ENCODE results near the gene DCDC2. TPM values are rescaled to one million over a fixed set of nuclear protein-coding genes. Genes with fewer than 3 reads are reported as not detected.

The DCDC2 gene
- total and polyA plus RNA-seq, 4 donors, result 0.51 to 13.0 (median 2.0) TPM

- no peak for TF ChIP-seq CTCF (IDR thresholded peaks at IDR 0.05; ENCODE audit: low read depth, low read length, missing input control)
- TF ChIP-seq SP1 (IDR thresholded peaks at IDR 0.05), result no peak
- no peak for TF ChIP-seq EGR1 (IDR thresholded peaks at IDR 0.05; ENCODE audit: low read depth in 2 of 2)
- Histone ChIP-seq H3K27me3 (ENCODE audit: control insufficient read depth in 4 of 4, insufficient read depth in 4 of 4, low read length in 3 of 4) (no peaks in the 10 kb centered on the region), H3K9me3 (ENCODE audit: control insufficient read depth in 4 of 4, low read length in 3 of 4) (peaks cover 0 to 2% (median 0%) of the 10 kb centered on the region in 4 donors), H3K36me3 (ENCODE audit: control insufficient read depth in 4 of 4, insufficient read depth in 3 of 4, low read depth in 1 of 4, low read length in 3 of 4) (no peaks in the 10 kb centered on the region), H3K4me3 (ENCODE audit: low read depth in 1 of 3, low read length in 3 of 3) (no peak overlapping the region), H3K9ac (ENCODE audit: low read depth in 1 of 2, low read length in 2 of 2) (no peak overlapping the region), H3K4me1 (ENCODE audit: control insufficient read depth in 4 of 4, insufficient read depth in 4 of 4, low read length in 3 of 4) (no peaks in the 10 kb centered on the region), H3K27ac (ENCODE audit: low read depth in 1 of 2, low read length in 2 of 2) (no peak overlapping the region)
- 90% methylated on average over 10 of the region's 10 CpGs for WGBS
- DNase-seq (ENCODE audit: low spot score), result no peak
These were observed 174.3 kb downstream of the DCDC2 start for GRCh38 chr6:24183584-24183983.

GRCh38 chr6:24157886-24158285 lies 200.0 kb downstream of the DCDC2 start:
- Histone ChIP-seq H3K9me3 (ENCODE audit: control insufficient read depth in 4 of 4, low read length in 3 of 4) (no peaks in the 10 kb centered on the region), H3K27me3 (ENCODE audit: control insufficient read depth in 4 of 4, insufficient read depth in 4 of 4, low read length in 3 of 4) (no peaks in the 10 kb centered on the region), H3K4me1 (ENCODE audit: control insufficient read depth in 4 of 4, insufficient read depth in 4 of 4, low read length in 3 of 4) (no peaks in the 10 kb centered on the region), H3K9ac (ENCODE audit: low read depth in 1 of 2, low read length in 2 of 2) (no peak overlapping the region), H3K4me3 (ENCODE audit: low read depth in 1 of 3, low read length in 3 of 3) (no peak overlapping the region), H3K27ac (ENCODE audit: low read depth in 1 of 2, low read length in 2 of 2) (no peak overlapping the region), H3K36me3 (ENCODE audit: control insufficient read depth in 4 of 4, insufficient read depth in 3 of 4, low read depth in 1 of 4, low read length in 3 of 4) (no peaks in the 10 kb centered on the region)
- no peak for DNase-seq (ENCODE audit: low spot score)
- no peak for TF ChIP-seq CTCF (IDR thresholded peaks at IDR 0.05; ENCODE audit: low read depth, low read length, missing input control)
- TF ChIP-seq NR2F2 (IDR thresholded peaks at IDR 0.05), result no peak
- no peak for TF ChIP-seq ZBTB33 (IDR thresholded peaks at IDR 0.05)
- no peak for TF ChIP-seq FOXA1 (IDR thresholded peaks at IDR 0.05)
- 32% methylated on average over 1 of the region's 1 CpG for WGBS

- Histone ChIP-seq H3K4me3 (ENCODE audit: low read depth in 1 of 3, low read length in 3 of 3) (no peak overlapping the region), H3K27me3 (ENCODE audit: control insufficient read depth in 4 of 4, insufficient read depth in 4 of 4, low read length in 3 of 4) (peaks cover 0 to 2% (median 0%) of the 10 kb centered on the region in 4 donors), H3K9ac (ENCODE audit: low read depth in 1 of 2, low read length in 2 of 2) (no peak overlapping the region), H3K9me3 (ENCODE audit: control insufficient read depth in 4 of 4, low read length in 3 of 4) (no peaks in the 10 kb centered on the region), H3K4me1 (ENCODE audit: control insufficient read depth in 4 of 4, insufficient read depth in 4 of 4, low read length in 3 of 4) (no peaks in the 10 kb centered on the region), H3K27ac (ENCODE audit: low read depth in 1 of 2, low read length in 2 of 2) (no peak overlapping the region), H3K36me3 (ENCODE audit: control insufficient read depth in 4 of 4, insufficient read depth in 3 of 4, low read depth in 1 of 4, low read length in 3 of 4) (no peaks in the 10 kb centered on the region)
- TF ChIP-seq JUND (IDR thresholded peaks at IDR 0.05), result no peak
- TF ChIP-seq HNF4G (IDR thresholded peaks at IDR 0.05), result no peak
- no peak for DNase-seq (ENCODE audit: low spot score)
These were observed 203.7 kb downstream of the DCDC2 start for GRCh38 chr6:24154121-24154520.

All from liver (tissue), 9 donors.